GM18858 (cell line): ENCODE results near the gene IFRD1.
"Not testable (repeated sequence)": the region's sequence is repeated elsewhere in the genome, so short reads cannot be mapped to it uniquely, and the experiment has no call there.

Source experiments
- ATAC-seq: cut with Tn5 transposase; IDR thresholded peaks from one replicate; pipeline ENCODE4 v1.9.1; 2021; ENCODE audit not compliant: unreplicated experiment

Gene IFRD1

GRCh38 chr7:112515989-112516388 is 65.7 kb downstream of the IFRD1 start:
- no peak for ATAC-seq

- ATAC-seq: not testable (repeated sequence)
Measured at GRCh38 chr7:112516418-112516817, 66.2 kb downstream of the IFRD1 start.

GRCh38 chr7:112517487-112517886 is 67.2 kb downstream of the IFRD1 start:
- no peak for ATAC-seq

DNA sequence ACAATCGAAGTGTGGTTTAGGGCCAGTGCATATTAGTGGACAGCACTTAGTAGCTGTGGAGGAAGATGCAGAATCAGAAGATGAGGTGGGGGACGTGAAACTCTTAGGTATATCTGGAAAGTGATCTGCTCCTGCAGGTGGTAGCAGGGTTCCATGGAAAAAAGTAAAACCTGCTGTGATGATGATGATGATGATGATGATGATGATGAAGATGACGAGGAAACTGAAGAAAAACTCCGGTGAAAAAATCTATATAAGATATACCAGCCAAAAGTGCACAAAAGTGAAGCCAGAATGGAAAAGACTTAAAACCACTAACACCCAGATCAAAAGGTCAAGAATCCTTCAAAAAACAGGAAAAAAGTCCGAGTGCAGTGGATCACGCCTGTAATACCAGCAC is 70.5 kb downstream of the IFRD1 start:
- no peak for ATAC-seq

- no peak for ATAC-seq
Measured at GRCh38 chr7:112521942-112522341, 71.7 kb downstream of the IFRD1 start.

DNA sequence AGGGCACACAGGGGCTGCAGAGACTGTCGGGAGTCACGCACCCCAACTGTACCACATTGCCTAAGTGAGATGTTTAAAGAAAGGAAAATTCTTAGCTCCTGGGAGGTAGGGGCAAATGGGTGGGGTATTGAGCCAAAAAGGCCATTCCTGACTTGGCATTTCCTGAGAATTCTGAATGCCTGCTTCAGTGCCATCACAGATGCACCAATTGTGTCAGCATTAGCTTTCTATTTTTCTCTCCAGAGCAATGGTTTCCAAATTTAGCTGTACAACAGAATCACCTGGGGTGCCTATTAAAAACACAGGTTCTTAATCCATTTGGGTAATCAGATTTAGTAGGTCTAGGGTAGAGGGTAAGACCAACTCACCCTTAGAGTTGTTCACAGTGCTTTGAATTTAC is 73.6 kb downstream of the IFRD1 start:
- ATAC-seq: no peak
